K562 (cell line): ENCODE measurements around the gene JADE3. TPM values are rescaled to one million over a fixed set of nuclear protein-coding genes. Genes with fewer than 3 reads are reported as not detected.

Source experiments
- ATAC-seq: fragments of 200-7000 bp; cut with Tn5 transposase; 3 replicates; pipeline ENCODE4 v1.9.1; 2020; ENCODE audit warnings: moderate library complexity
- BruUV-seq: library from RNA; stranded (reverse); fragments of 400-500 nt; replicated peaks from 2 replicates; lab custom pipeline; 2021; lab: Mats Ljungman, UMichigan
- CTCF ChIA-PET: fragments of 300-600 bp; formaldehyde crosslinking; extraction: SDS; loops from one replicate; lab custom pipeline; 2021; ENCODE audit warnings: low intra/inter-chr PET ratio; lab: Yijun Ruan, JAX
- POLR2A ChIA-PET: fragments of 300-600, 350-650 bp; sonication (Branson Sonifier 250); formaldehyde crosslinking; extraction: SDS; loops from one replicate; lab custom pipeline; 2021; ENCODE audit warnings: antibody characterized with exemption, inconsistent platforms; lab: Yijun Ruan, JAX
- DNase-seq, 4 experiments: peaks; one replicate each; pipeline versions ENCODE4 v3.0.0 to v3.0.0-alpha.2; 2011 to 2018; ENCODE audit warnings: low spot score in 3 of 4, mixed read lengths in 3 of 4; ENCODE audit errors: extremely low read depth in 1 of 4
- FAIRE-seq: peaks from 2 replicates; lab custom pipeline; 2011; peaks lifted over from hg19 to GRCh38; lab: Jason Lieb, UNC
- H2AFZ ChIP-seq: 2 replicates; pipeline ENCODE4 v1.6.0; 2011; ENCODE audit warnings: low read depth, low read length, control low read depth, inconsistent platforms
- H3K27ac ChIP-seq: fragments of 200-600 bp; 3 replicates; pipeline ENCODE4 v1.8.0; 2011; ENCODE audit warnings: low read depth, mild to moderate bottlenecking, control low read depth, inconsistent platforms, low read length, moderate library complexity, mixed read lengths; ENCODE audit errors: extremely low read depth
- H3K27me3 ChIP-seq, 2 experiments: fragments of 300-600 bp in 1 of 2; 2 replicates in 1 of 2; 3 replicates in 1 of 2; pipeline versions ENCODE4 v1.6.0 to v1.8.0; 2011; ENCODE audit warnings: inconsistent platforms in 2 of 2, low read length in 2 of 2, mild to moderate bottlenecking in 1 of 2, mixed read lengths in 1 of 2, moderate library complexity in 1 of 2; ENCODE audit not compliant: control insufficient read depth in 2 of 2, insufficient read depth in 2 of 2
- H3K36me3 ChIP-seq: fragments of 300-600 bp; 3 replicates; pipeline ENCODE4 v1.8.0; 2011; ENCODE audit warnings: mild to moderate bottlenecking, low read length, inconsistent platforms; ENCODE audit not compliant: control insufficient read depth, insufficient read depth
- H3K4me1 ChIP-seq, 2 experiments: fragments of 200-600 bp in 1 of 2; replicated peaks in 1 of 2; 2 replicates in 1 of 2; 3 replicates in 1 of 2; pipeline versions ENCODE4 v1.5.1 to v1.8.0; 2011; ENCODE audit warnings: inconsistent platforms in 2 of 2, low read length in 2 of 2, mild to moderate bottlenecking in 1 of 2, mixed read lengths in 1 of 2, moderate library complexity in 1 of 2; ENCODE audit not compliant: control insufficient read depth in 2 of 2, insufficient read depth in 2 of 2
- H3K4me2 ChIP-seq: 2 replicates; pipeline ENCODE4 v1.6.1; 2011; ENCODE audit warnings: low read length, control low read depth, inconsistent platforms, mixed read lengths; ENCODE audit not compliant: insufficient read depth
- H3K4me3 ChIP-seq: fragments of 200-600 bp; sonication (generic), shearing (Covaris generic); 2 replicates; pipeline ENCODE4 v1.5.1; 2016; ENCODE audit warnings: control low read depth, inconsistent platforms
- H3K79me2 ChIP-seq: fragments of 200-600 bp; 3 replicates; pipeline ENCODE4 v1.8.0; 2011; ENCODE audit warnings: low read length, inconsistent platforms; ENCODE audit not compliant: control insufficient read depth, insufficient read depth
- H3K9ac ChIP-seq, 2 experiments: 2 replicates each; pipeline versions ENCODE4 v1.6.0 to v1.6.1; 2011; ENCODE audit warnings: low read depth in 2 of 2, low read length in 2 of 2, control low read depth in 1 of 2, inconsistent platforms in 1 of 2, mild to moderate bottlenecking in 1 of 2, mixed read lengths in 1 of 2; ENCODE audit not compliant: insufficient read depth in 1 of 2
- H3K9me1 ChIP-seq: one replicate; pipeline ENCODE4 v1.6.0; 2011; ENCODE audit warnings: inconsistent platforms, mild to moderate bottlenecking, low read length, moderate library complexity; ENCODE audit not compliant: control insufficient read depth, insufficient read depth
- H3K9me3 ChIP-seq: replicated peaks from 2 replicates; pipeline ENCODE4 v1.5.1; 2011; ENCODE audit warnings: low read depth, low read length, inconsistent platforms; ENCODE audit not compliant: control insufficient read depth, insufficient read depth
- H4K20me1 ChIP-seq: replicated peaks from 2 replicates; pipeline ENCODE4 v1.6.1; 2011; ENCODE audit warnings: low read length, inconsistent platforms, mixed read lengths; ENCODE audit not compliant: control insufficient read depth, insufficient read depth
- CHD2 ChIP-seq: IDR thresholded peaks from 2 replicates; pipeline ENCODE4 v1.6.1; 2011; ENCODE audit warnings: low read depth, low read length
- CSDE1 ChIP-seq, 2 experiments: fragments of 450-650 bp; IDR thresholded peaks; 2 replicates each; pipeline ENCODE4 v1.6.1; 2016; ENCODE audit warnings: mild to moderate bottlenecking in 1 of 2
- FOXJ2 ChIP-seq: fragments of 200-800 bp; sonication (Bioruptor generic); IDR thresholded peaks from 2 replicates; pipeline ENCODE4 v1.6.1; 2016; ENCODE audit warnings: missing genetic modification characterization, missing compliant biosample characterization
- IRF2 ChIP-seq: sonication (generic); formaldehyde crosslinking; IDR thresholded peaks from 2 replicates; pipeline ENCODE4 v1.8.1; 2022; ENCODE audit warnings: mild to moderate bottlenecking, missing genetic modification reagents
- KAT8 ChIP-seq: fragments of 450-650 bp; IDR thresholded peaks from 2 replicates; pipeline ENCODE4 v1.6.1; 2016; ENCODE audit warnings: low read depth, mild to moderate bottlenecking
- MEF2D ChIP-seq: conservative IDR thresholded peaks from 2 replicates; pipeline ENCODE4 v1.6.1; 2016; ENCODE audit warnings: low read depth, missing genetic modification characterization, missing compliant biosample characterization
- RBFOX2 ChIP-seq: fragments of 200-400 bp; formaldehyde crosslinking; IDR thresholded peaks from 2 replicates; pipeline ENCODE4 v1.6.1; 2017; ENCODE audit warnings: low read depth, mild to moderate bottlenecking, low read length, moderate library complexity
- SMAD3 ChIP-seq: fragments of 450-650 bp; formaldehyde crosslinking; conservative IDR thresholded peaks from 2 replicates; pipeline ENCODE4 v1.4.0; 2020; ENCODE audit warnings: mild to moderate bottlenecking
- SP2 ChIP-seq: IDR thresholded peaks from 2 replicates; pipeline ENCODE4 v1.6.1; 2011; ENCODE audit warnings: mild to moderate bottlenecking, low read depth, low read length, moderate library complexity; ENCODE audit not compliant: poor library complexity, severe bottlenecking; ENCODE audit errors: extremely low read depth
- TBP ChIP-seq: optimal IDR thresholded peaks from 2 replicates; pipeline ENCODE3; 2011; ENCODE audit warnings: low read depth, low read length, improper control_type of control experiment
- U2AF2 ChIP-seq: fragments of 200-400 bp; formaldehyde crosslinking; optimal IDR thresholded peaks from 2 replicates; pipeline ENCODE3; 2017; ENCODE audit warnings: low read depth, mild to moderate bottlenecking, low read length
- XRCC4 ChIP-seq: IDR thresholded peaks from one replicate; pipeline ENCODE4 v1.6.1; 2011; ENCODE audit not compliant: insufficient read depth, insufficient read length; ENCODE audit errors: extremely low read depth
- ZNF134 ChIP-seq: fragments of 250-450 bp; sonication (Bioruptor Pico); conservative IDR thresholded peaks from 2 replicates; pipeline ENCODE4 v1.4.0; 2020
- ZNF175 ChIP-seq: fragments of 200-800 bp; sonication (Bioruptor generic); IDR thresholded peaks from 2 replicates; pipeline ENCODE4 v1.6.1; 2016; ENCODE audit warnings: low read depth, mild to moderate bottlenecking, missing genetic modification characterization, missing compliant biosample characterization
- ZNF280B ChIP-seq: fragments of 250-450 bp; sonication (Bioruptor Pico); IDR thresholded peaks from 2 replicates; pipeline ENCODE4 v1.5.1; 2021; ENCODE audit warnings: mild to moderate bottlenecking
- WGBS: fragments of 100-300 bp; shearing (Covaris generic); methylation state at CpG from one replicate; pipeline ENCODE4 v1.1.6; 2016; ENCODE audit warnings: low coverage, mixed read lengths; ENCODE audit not compliant: insufficient coverage; ENCODE audit errors: missing lambda C conversion rate; 5-methylcytosine and 5-hydroxymethylcytosine counted together
- in situ Hi-C: fragments of 300-500 bp; cut with MboI; formaldehyde crosslinking; loops from 4 replicates; pipeline ENCODE4 v1.15.0; 2018; ENCODE audit warnings: inconsistent platforms, mixed read lengths
- intact Hi-C: fragments of 100-400 bp; cut with micrococcal nuclease; formaldehyde crosslinking; loops from 2 replicates; pipeline ENCODE4 v1.14.2; 2022
- polyA plus RNA-seq, 8 experiments: library from polyadenylated mRNA; depleted of rRNA in 4 of 8; stranded (reverse) in 5 of 8; unstranded in 3 of 8; fragments of >200 nt; fragmentation: Nextera tagmentation in 2 of 8; fragmentation: Illumina TruSeq in 1 of 8; extraction: Ambion mirVana in 2 of 8; extraction: Trizol in 1 of 8; gene quantifications; 2 replicates each; pipeline versions ENCODE4 v1.2.1 to v1.2.3, GENCODE V29; 2011 to 2014; ENCODE audit warnings: inconsistent platforms in 1 of 8, missing spikeins in 1 of 8
- total RNA-seq, 7 experiments: library from RNA; depleted of rRNA in 6 of 7; stranded (reverse); fragments of >200 nt in 6 of 7; fragmentation: Illumina TruSeq in 2 of 7; extraction: Trizol in 2 of 7; gene quantifications; 2 replicates each; pipeline versions ENCODE4 v1.2.1 to v1.2.3, GENCODE V29; 2011 to 2021; ENCODE audit warnings: low replicate concordance in 1 of 7
- TF ChIP-seq, protein P1 (sequence below): fragments of 250-450 bp; sonication (Bioruptor Pico); IDR thresholded peaks from 2 replicates; pipeline ENCODE4 v1.4.0; 2020; ENCODE audit warnings: mild to moderate bottlenecking, moderate library complexity

Gene JADE3
- total and polyA plus RNA-seq, 9 of the 15 experiments (the other 6 are each of a cell fraction or from before 2014, with no cell fraction given) = 2.6 to 10.0 (median 7.0) TPM

DNA sequence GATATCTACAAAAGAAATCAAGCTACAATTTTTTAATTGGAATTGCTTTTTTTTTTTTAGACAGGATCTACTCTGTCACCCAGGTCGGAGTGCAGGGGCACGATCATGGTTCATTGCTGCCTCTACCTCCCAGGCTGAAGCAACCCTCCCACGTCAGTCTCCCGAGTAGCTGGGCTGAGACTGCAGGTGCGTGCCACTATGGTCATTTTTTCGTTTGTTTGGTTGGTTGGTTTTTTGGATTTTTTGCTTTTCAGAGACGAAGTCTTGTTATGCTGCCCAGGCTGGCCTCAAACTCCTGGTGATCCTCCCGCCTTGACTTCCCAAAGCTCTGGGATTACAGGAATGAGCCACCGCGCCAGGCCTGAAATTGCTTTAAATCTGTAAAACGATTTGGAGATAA lies 181.6 kb downstream of the JADE3 start:
- in situ Hi-C loops (no loop called here), intact Hi-C loops (loop anchor here (1.0 to 2.0 kb wide), 2 partner anchors 190 to 335 kb away; partner anchors contain the start of gene SLC9A7)
- POLR2A ChIA-PET = no interaction called here
- Histone ChIP-seq H3K4me3 (no peak overlapping the region), H3K4me2 (no peak overlapping the region), H3K27me3 (no peaks in the 10 kb centered on the region), H3K4me1 (no peaks in the 10 kb centered on the region), H3K9me1 (no peaks in the 10 kb centered on the region), H3K9me3 (no peaks in the 10 kb centered on the region), H4K20me1 (no peaks in the 10 kb centered on the region), H2AFZ (no peak overlapping the region), H3K9ac (no peak overlapping the region), H3K36me3 (no peaks in the 10 kb centered on the region), H3K27ac (no peak overlapping the region), H3K79me2 (no peaks in the 10 kb centered on the region)
- ATAC-seq = no peak
- no peak for FAIRE-seq
- no peak for DNase-seq
- 9% methylated on average over 10 of the region's 11 CpGs for WGBS
- BruUV-seq = no TSS peak
- CTCF ChIA-PET = interaction anchor here (1.2 to 1.6 kb wide), 3 partner anchors 334 to 712 kb away, joined by 3 to 5 read pairs (median 5); partner anchors contain the start of gene SLC9A7
- TF ChIP-seq MEF2D (tag) (no peak), IRF2 (CRISPR knock-in tag) (no peak), U2AF2 (no peak), CSDE1 (IDR thresholded peaks at IDR 0.05) (no peak), KAT8 (no peak), SP2 (no peak), TBP (no peak), FOXJ2 (no peak), XRCC4 (no peak), SMAD3 (CRISPR knock-in tag) (no peak), RBFOX2 (no peak), CHD2 (no peak), ZNF134 (CRISPR knock-in tag) (no peak), ZNF175 (CRISPR knock-in tag) (no peak), ZNF280B (CRISPR knock-in tag) (no peak)
- TF ChIP-seq, protein P1, sequence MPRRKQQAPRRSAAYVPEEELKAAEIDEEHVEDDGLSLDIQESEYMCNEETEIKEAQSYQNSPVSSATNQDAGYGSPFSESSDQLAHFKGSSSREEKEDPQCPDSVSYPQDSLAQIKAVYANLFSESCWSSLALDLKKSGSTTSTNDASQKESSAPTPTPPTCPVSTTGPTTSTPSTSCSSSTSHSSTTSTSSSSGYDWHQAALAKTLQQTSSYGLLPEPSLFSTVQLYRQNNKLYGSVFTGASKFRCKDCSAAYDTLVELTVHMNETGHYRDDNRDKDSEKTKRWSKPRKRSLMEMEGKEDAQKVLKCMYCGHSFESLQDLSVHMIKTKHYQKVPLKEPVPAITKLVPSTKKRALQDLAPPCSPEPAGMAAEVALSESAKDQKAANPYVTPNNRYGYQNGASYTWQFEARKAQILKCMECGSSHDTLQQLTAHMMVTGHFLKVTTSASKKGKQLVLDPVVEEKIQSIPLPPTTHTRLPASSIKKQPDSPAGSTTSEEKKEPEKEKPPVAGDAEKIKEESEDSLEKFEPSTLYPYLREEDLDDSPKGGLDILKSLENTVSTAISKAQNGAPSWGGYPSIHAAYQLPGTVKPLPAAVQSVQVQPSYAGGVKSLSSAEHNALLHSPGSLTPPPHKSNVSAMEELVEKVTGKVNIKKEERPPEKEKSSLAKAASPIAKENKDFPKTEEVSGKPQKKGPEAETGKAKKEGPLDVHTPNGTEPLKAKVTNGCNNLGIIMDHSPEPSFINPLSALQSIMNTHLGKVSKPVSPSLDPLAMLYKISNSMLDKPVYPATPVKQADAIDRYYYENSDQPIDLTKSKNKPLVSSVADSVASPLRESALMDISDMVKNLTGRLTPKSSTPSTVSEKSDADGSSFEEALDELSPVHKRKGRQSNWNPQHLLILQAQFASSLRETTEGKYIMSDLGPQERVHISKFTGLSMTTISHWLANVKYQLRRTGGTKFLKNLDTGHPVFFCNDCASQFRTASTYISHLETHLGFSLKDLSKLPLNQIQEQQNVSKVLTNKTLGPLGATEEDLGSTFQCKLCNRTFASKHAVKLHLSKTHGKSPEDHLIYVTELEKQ (CRISPR knock-in tag) = no peak
